ENCODE data around the gene ING4. TPM values are rescaled to one million over a fixed set of nuclear protein-coding genes. Genes with fewer than 3 reads are reported as not detected.

Gene ING4
- total RNA-seq, 6 experiments from 2014 or later, result 10.6 to 20.0 (median 17.0) TPM

GRCh38 chr12:6618483-6619225, 44.3 kb downstream of the ING4 start:
- Histone ChIP-seq H3K27me3 (no peaks in the 10 kb centered on the region), H3K27ac (no peak overlapping the region), H3K36me3 (no peaks in the 10 kb centered on the region), H3K9me3 (no peaks in the 10 kb centered on the region), H3K4me1 (peaks cover 0 to 13% (median 4%) of the 10 kb centered on the region in 4 donors), H3K4me3 (no peak overlapping the region)
- DNase-seq (no peak), ATAC-seq (no peak)
- no peak for TF ChIP-seq POLR2A (IDR thresholded peaks at IDR 0.05)
- no peak for TF ChIP-seq CTCF (IDR thresholded peaks at IDR 0.05)
- intact Hi-C loops (cut with DNase I), result no loop called here
- WGBS (ENCODE audit: insufficient coverage, low coverage, low lambda C conversion rate, missing lambda C conversion rate), result 60% methylated on average over 4 of the region's 5 CpGs

DNA sequence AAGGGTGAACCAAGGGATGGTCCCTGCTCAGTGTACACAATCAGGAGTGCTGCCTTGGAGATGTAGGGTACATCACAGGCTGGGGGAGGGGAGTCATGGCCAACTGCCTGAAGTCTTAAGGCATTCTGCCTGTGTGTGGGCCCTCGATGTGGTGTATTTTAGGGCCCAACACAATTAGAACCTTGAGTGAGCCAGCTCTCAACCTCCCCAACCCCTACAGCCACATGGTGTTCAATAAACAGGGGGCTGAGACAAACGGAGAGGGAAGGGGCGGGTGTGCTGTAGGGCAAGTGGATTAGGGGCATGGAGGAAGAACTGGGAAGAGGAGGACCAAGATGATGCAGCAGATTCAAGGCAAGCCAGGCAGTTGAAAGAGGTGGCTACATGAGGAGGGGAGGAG, 47.1 kb downstream of the ING4 start:
- no peaks in the 10 kb centered on the region for H3K27me3 ChIP-seq
- no peak for ATAC-seq
- peaks cover 0 to 20% (median 7%) of the 10 kb centered on the region in 4 donors for H3K4me1 ChIP-seq
- TF ChIP-seq POLR2A (IDR thresholded peaks at IDR 0.05) (no peak), CTCF (IDR thresholded peaks at IDR 0.05) (no peak)
- H3K4me3 ChIP-seq, result no peak overlapping the region
- 52% methylated on average over 3 of the region's 3 CpGs for WGBS (ENCODE audit: insufficient coverage, low coverage, low lambda C conversion rate, missing lambda C conversion rate)
- intact Hi-C loops (cut with DNase I), result no loop called here
- H3K27ac ChIP-seq, result no peak overlapping the region
- no peaks in the 10 kb centered on the region for H3K36me3 ChIP-seq
- no peaks in the 10 kb centered on the region for H3K9me3 ChIP-seq
- no peak for DNase-seq

DNA sequence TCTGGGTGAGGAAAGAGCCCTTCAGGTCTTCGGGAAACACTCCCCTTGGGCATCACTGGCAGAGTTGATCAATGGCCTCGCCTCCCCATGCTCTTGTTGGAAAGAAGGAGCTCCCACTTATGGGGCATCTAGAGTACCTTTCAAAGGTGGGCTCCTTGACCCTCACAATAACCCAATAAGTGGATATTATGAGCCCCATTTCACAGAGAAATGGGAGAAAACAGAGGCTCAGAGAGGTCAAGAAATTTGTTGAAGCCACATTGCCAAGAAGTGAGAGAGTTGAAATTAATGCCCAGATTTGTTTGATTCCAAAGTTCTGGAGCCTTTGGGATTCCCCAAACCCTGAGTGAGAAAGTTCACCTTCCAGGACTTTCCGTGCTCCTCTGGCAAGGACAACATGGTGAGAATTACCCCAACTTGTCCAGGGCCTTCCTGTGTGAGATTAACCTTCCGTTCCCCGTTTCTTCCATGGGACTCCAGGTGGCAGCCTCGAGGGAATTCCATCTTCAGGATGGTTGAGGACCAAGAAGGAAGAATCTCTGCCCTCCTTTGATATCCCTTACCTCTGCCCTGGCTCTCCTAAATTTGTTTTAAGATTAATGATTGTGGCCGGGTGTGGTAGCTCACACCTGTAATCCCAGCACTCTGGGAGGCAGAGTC, 48.3 kb downstream of the ING4 start:
- H3K36me3 ChIP-seq, result no peaks in the 10 kb centered on the region
- H3K4me3 ChIP-seq, result no peak overlapping the region
- intact Hi-C loops (cut with DNase I), result no loop called here
- H3K4me1 ChIP-seq, result peaks cover 0 to 20% (median 7%) of the 10 kb centered on the region in 4 donors
- 47% methylated on average over 6 of the region's 7 CpGs for WGBS (ENCODE audit: insufficient coverage, low coverage, low lambda C conversion rate, missing lambda C conversion rate)
- no peak for TF ChIP-seq CTCF (IDR thresholded peaks at IDR 0.05)
- TF ChIP-seq POLR2A (IDR thresholded peaks at IDR 0.05), result no peak
- H3K27me3 ChIP-seq, result no peaks in the 10 kb centered on the region
- ATAC-seq (peak in 3 of 4 donors; percentile 8 to 13 (median 10)), DNase-seq (no peak)
- peak overlapping the region; percentile 47 to 80 (median 47) for H3K27ac ChIP-seq
- H3K9me3 ChIP-seq, result no peaks in the 10 kb centered on the region

- H3K36me3 ChIP-seq, result no peaks in the 10 kb centered on the region
- ATAC-seq (peak; percentile 75 to 85 (median 81)), DNase-seq (peak; percentile 83 to 93 (median 89))
- peak overlapping the region; percentile 47 to 80 (median 47) for H3K27ac ChIP-seq
- WGBS (ENCODE audit: insufficient coverage, low coverage, low lambda C conversion rate, missing lambda C conversion rate), result 4% methylated on average over 21 of the region's 21 CpGs
- peaks cover 0 to 20% (median 7%) of the 10 kb centered on the region in 4 donors for H3K4me1 ChIP-seq
- no peak overlapping the region for H3K4me3 ChIP-seq
- H3K27me3 ChIP-seq, result no peaks in the 10 kb centered on the region
- no peaks in the 10 kb centered on the region for H3K9me3 ChIP-seq
- intact Hi-C loops (cut with DNase I), result no loop called here
- no peak for TF ChIP-seq CTCF (IDR thresholded peaks at IDR 0.05)
- TF ChIP-seq POLR2A (IDR thresholded peaks at IDR 0.05), result no peak
Measured at GRCh38 chr12:6613776-6614512, 49.0 kb downstream of the ING4 start.

Measured in right lobe of liver (tissue), 6 donors.